ENCODE results near the gene OSBP2.

- TF ChIP-seq CTCF (IDR thresholded peaks at IDR 0.05) (no peak), POLR2AphosphoS5 (IDR thresholded peaks at IDR 0.05) (no peak)
Measured at GRCh38 chr22:30804626-30805025, 110.0 kb downstream of the OSBP2 start.

Measured in breast epithelium (tissue), 3 donors.